ENCODE data around the gene SEPTIN12. TPM values are rescaled to one million over a fixed set of nuclear protein-coding genes. Genes with fewer than 3 reads are reported as not detected.

SEPTIN12 gene
- total RNA-seq = not detected in 2 replicates

GRCh38 chr16:4787627-4788482 lies at the start of gene SEPTIN12:
SEPTIN12 (minus strand) TSS chr16:4788345; CDS start chr16:4787645, 700 bp downstream.

GRCh38 chr16:4801962-4802658 lies 14.0 kb upstream of the SEPTIN12 start, which contains the start of gene ROGDI:
ROGDI (minus strand) TSS chr16:4802633; CDS start chr16:4802571, 62 bp downstream.

GRCh38 chr16:4795181-4795827 lies 7.2 kb upstream of the SEPTIN12 start, which contains the start of gene SMIM22:
SMIM22 (plus strand) TSS chr16:4795369; CDS start chr16:4795735, 366 bp downstream.

GRCh38 chr16:4766875-4767628 lies 21.1 kb downstream of the SEPTIN12 start, which contains the start of gene ZNF500:
ZNF500 (minus strand) TSS chr16:4767162; CDS start chr16:4765978, 1,184 bp downstream.

GRCh38 chr16:4734063-4734729 lies 53.9 kb downstream of the SEPTIN12 start, which contains the start of the genes ANKS3 and DNAAF8:
ANKS3 (minus strand) TSS chr16:4734271; CDS start chr16:4730149, 4,122 bp downstream.
DNAAF8 (plus strand) TSS chr16:4734537; CDS start chr16:4736515, 1,978 bp downstream.

Small RNA genes lying within 50 kb of the gene (small RNA-seq; reads per million reads assigned to genes)
- not detected for gene RF00017

Other genes starting within 250 kb of the SEPTIN12 start
- 13.7 TPM in 2 replicates for gene CDIP1, start 249.6 kb downstream of the SEPTIN12 start, total RNA-seq
- 0.39 TPM in 1 of 2 replicates, not detected in the other for gene C16orf96, start 232.0 kb downstream of the SEPTIN12 start, total RNA-seq
- 18.5 and 19.6 TPM in 2 replicates for gene UBALD1, start 173.5 kb downstream of the SEPTIN12 start, total RNA-seq
- gene MGRN1, start 163.5 kb downstream of the SEPTIN12 start, total RNA-seq = 29.1 and 42.5 TPM in 2 replicates
- gene NUDT16L1, start 94.8 kb downstream of the SEPTIN12 start, total RNA-seq = 23.2 and 27.7 TPM in 2 replicates
- gene ANKS3, start 54.1 kb downstream of the SEPTIN12 start, total RNA-seq = 18.5 and 19.2 TPM in 2 replicates
- 0.39 and 0.54 TPM in 2 replicates for gene DNAAF8, start 53.8 kb downstream of the SEPTIN12 start, total RNA-seq
- 15.3 and 17.8 TPM in 2 replicates for gene ZNF500, start 21.2 kb downstream of the SEPTIN12 start, total RNA-seq
- gene SMIM22, start 7.0 kb upstream of the SEPTIN12 start, total RNA-seq = not detected in 2 replicates
- 22.8 and 28.4 TPM in 2 replicates for gene ROGDI, start 14.3 kb upstream of the SEPTIN12 start, total RNA-seq
- gene GLYR1, start 58.9 kb upstream of the SEPTIN12 start, total RNA-seq = 35.7 and 45.7 TPM in 2 replicates
- gene UBN1, start 59.1 kb upstream of the SEPTIN12 start, total RNA-seq = 32.8 and 46.7 TPM in 2 replicates
- gene PPL, start 148.8 kb upstream of the SEPTIN12 start, total RNA-seq = 14.2 and 33.4 TPM in 2 replicates
- gene SEC14L5, start 170.0 kb upstream of the SEPTIN12 start, total RNA-seq = under 0.01 and 0.11 TPM in 2 replicates
- gene NAGPA, start 245.6 kb upstream of the SEPTIN12 start, total RNA-seq = 13.7 and 19.5 TPM in 2 replicates